ENCODE data around the gene ZNF384.
A peak's percentile ranks its signal among the peaks of the same experiment; 100 is the strongest.

ZNF384 gene

GRCh38 chr12:6626654-6627283, 62.4 kb downstream of the ZNF384 start:
- peaks cover 17% of the 10 kb centered on the region for H3K36me3 Mint-ChIP-seq (ENCODE audit: insufficient read depth)
- H3K9me3 Mint-ChIP-seq = no peaks in the 10 kb centered on the region
- H3K27ac Mint-ChIP-seq (ENCODE audit: low read depth) = no peak overlapping the region
- no peak for ATAC-seq (replicated peaks; ENCODE audit: extremely low read depth, poor library complexity, severe bottlenecking)
- H3K27me3 Mint-ChIP-seq = no peaks in the 10 kb centered on the region
- no peak for DNase-seq (ENCODE audit: low spot score in 2 of 2)
- peaks cover 33% of the 10 kb centered on the region for H3K4me1 Mint-ChIP-seq
- peak overlapping the region; percentile 79 for H3K4me3 Mint-ChIP-seq

DNA sequence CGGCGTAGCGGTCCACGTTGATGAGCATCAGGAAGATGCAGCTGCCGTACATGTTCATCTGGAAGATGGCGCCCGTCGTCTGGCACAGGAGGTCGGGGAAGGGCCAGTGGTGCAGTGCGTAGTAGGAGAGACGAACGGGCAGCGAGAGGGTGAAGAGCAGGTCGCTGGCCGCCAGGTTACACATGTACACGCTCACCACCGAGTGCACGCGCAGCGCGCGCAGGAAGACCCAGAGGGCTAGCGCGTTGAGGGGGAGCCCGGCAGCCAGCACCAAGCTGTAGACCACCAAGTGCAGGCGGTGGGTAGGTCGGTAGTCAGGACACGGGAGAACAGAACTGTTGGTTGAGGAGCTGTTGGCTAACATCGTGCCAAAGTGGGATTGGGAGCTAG, 68.3 kb downstream of the ZNF384 start:
- H3K27me3 Mint-ChIP-seq = no peaks in the 10 kb centered on the region

GRCh38 chr12:6620137-6620884, 68.9 kb downstream of the ZNF384 start:
- Mint-ChIP-seq H3K36me3 (ENCODE audit: insufficient read depth) (peaks cover 21% of the 10 kb centered on the region), H3K4me1 (peaks cover 11% of the 10 kb centered on the region), H3K27me3 (no peaks in the 10 kb centered on the region), H3K27ac (ENCODE audit: low read depth) (peak overlapping the region; percentile 35), H3K4me3 (peak overlapping the region; percentile 16), H3K9me3 (no peaks in the 10 kb centered on the region)
- ATAC-seq (replicated peaks; ENCODE audit: extremely low read depth, poor library complexity, severe bottlenecking) (peak; percentile 35), DNase-seq (ENCODE audit: low spot score in 2 of 2) (no peak)

More for the DNA sequence above, 68.3 kb downstream of the ZNF384 start:
- Mint-ChIP-seq H3K27ac (ENCODE audit: low read depth) (peak overlapping the region; percentile 35), H3K9me3 (no peaks in the 10 kb centered on the region), H3K4me1 (peaks cover 11% of the 10 kb centered on the region), H3K36me3 (ENCODE audit: insufficient read depth) (peaks cover 21% of the 10 kb centered on the region), H3K4me3 (peak overlapping the region; percentile 16)
- DNase-seq (ENCODE audit: low spot score in 2 of 2) (no peak), ATAC-seq (replicated peaks; ENCODE audit: extremely low read depth, poor library complexity, severe bottlenecking) (no peak)

- Mint-ChIP-seq H3K27ac (ENCODE audit: low read depth) (peak overlapping the region; percentile 92), H3K4me3 (no peak overlapping the region), H3K4me1 (peaks cover 20% of the 10 kb centered on the region), H3K36me3 (ENCODE audit: insufficient read depth) (peaks cover 17% of the 10 kb centered on the region), H3K27me3 (no peaks in the 10 kb centered on the region), H3K9me3 (no peaks in the 10 kb centered on the region)
- ATAC-seq (replicated peaks; ENCODE audit: extremely low read depth, poor library complexity, severe bottlenecking) (no peak), DNase-seq (ENCODE audit: low spot score in 2 of 2) (no peak)
These were observed 70.5 kb downstream of the ZNF384 start for GRCh38 chr12:6618483-6619225.

Measured in central memory CD8-positive, alpha-beta T cell (primary cell).